Upper lobe of left lung (tissue), 4 donors: ENCODE results near the gene MRNIP.

ENCODE experiments used
- CTCF ChIP-seq, 6 experiments: fragments of 450-650 bp in 4 of 6; fragments of 200-600 bp in 2 of 6; sonication (generic) in 2 of 6; IDR thresholded peaks; one replicate each; pipeline ENCODE4 v1.5.1; 2016 to 2019; ENCODE audit warnings: antibody characterized with exemption in 6 of 6
- POLR2A ChIP-seq, 4 donors: fragments of 450-650 bp; IDR thresholded peaks; one replicate each; pipeline ENCODE4 v1.5.1; 2016 to 2017; ENCODE audit warnings: antibody characterized with exemption in 4 of 4, mild to moderate bottlenecking in 2 of 4

- TF ChIP-seq CTCF (IDR thresholded peaks at IDR 0.05) (no peak), POLR2A (IDR thresholded peaks at IDR 0.05) (no peak)
Measured at GRCh38 chr5:179830818-179831468, 27.7 kb downstream of the MRNIP start.
